Ovary (tissue), 9 donors: ENCODE data around the gene TESPA1. TPM values are rescaled to one million over a fixed set of nuclear protein-coding genes. Genes with fewer than 3 reads are reported as not detected.

Source experiments
- DNase-seq, 5 donors: peaks; one replicate each; pipeline ENCODE4 v3.0.0-alpha.2; 2019 to 2020
- H3K27ac ChIP-seq, 2 donors: fragments of 200-600 bp; one replicate each; pipeline versions ENCODE4 v1.5.1 to v1.8.0; 2019 to 2022
- H3K27me3 ChIP-seq: fragments of 200-600 bp; one replicate; pipeline ENCODE4 v1.8.0; 2022
- H3K36me3 ChIP-seq: fragments of 200-600 bp; sonication (generic); one replicate; pipeline ENCODE4 v1.5.1; 2019
- H3K4me1 ChIP-seq: one replicate; pipeline ENCODE4 v1.8.1; 2013; ENCODE audit warnings: mild to moderate bottlenecking, moderate library complexity; ENCODE audit not compliant: insufficient read depth
- H3K4me3 ChIP-seq: fragments of 200-600 bp; sonication (generic); one replicate; pipeline ENCODE4 v1.5.1; 2017
- H3K9me3 ChIP-seq, 2 donors: fragments of 200-600 bp in 1 of 2; sonication (generic) in 1 of 2; one replicate each; pipeline versions ENCODE4 v1.5.1 to v1.8.1; 2013 to 2019; ENCODE audit warnings: mild to moderate bottlenecking in 1 of 2, moderate library complexity in 1 of 2
- EP300 ChIP-seq: sonication (generic); formaldehyde crosslinking; IDR thresholded peaks from one replicate; pipeline ENCODE4 v1.6.1; 2017; ENCODE audit warnings: antibody characterized with exemption
- POLR2A ChIP-seq: fragments of 450-650 bp; IDR thresholded peaks from one replicate; pipeline ENCODE4 v1.6.1; 2017; ENCODE audit warnings: antibody characterized with exemption, mild to moderate bottlenecking, moderate library complexity
- WGBS, 3 donors: extraction: QIAGEN DNeasy Blood & Tissue Kit in 1 of 3; methylation state at CpG; one replicate each; pipeline versions ENCODE4 v1.1.5 to v1.1.7; 2013 to 2017; 5-methylcytosine and 5-hydroxymethylcytosine counted together
- intact Hi-C, 4 donors: fragments of 100-400 bp; cut with DNase I; formaldehyde crosslinking; loops; one replicate each; pipeline versions ENCODE4 v1.11.0 to v1.15.1; 2022 to 2023
- polyA plus RNA-seq, 2 donors: library from polyadenylated mRNA; stranded (reverse); fragments of 200-250 nt in 1 of 2; fragments of 350-450 nt in 1 of 2; fragmentation: Illumina TruSeq in 1 of 2; extraction: RNeasy Lipid Tissue Mini Kit (QIAGEN cat#74804) in 1 of 2; gene quantifications; one replicate each; pipeline ENCODE4 v1.2.3, GENCODE V29; 2013 to 2014
- total RNA-seq, 7 donors: library from RNA; depleted of rRNA in 2 of 7; stranded (reverse); fragments of >200 nt in 2 of 7; fragmentation: NEBNext Ultra II Directional in 3 of 7; extraction: Animal tissue kit (Norgen Biotek cat#: 25700) in 3 of 7; gene quantifications; one replicate each; pipeline versions ENCODE4 v1.1.0 to v1.2.4, GENCODE V29; 2016 to 2023
- TF ChIP-seq, protein P1 (sequence below), 3 donors: fragments of 450-650 bp in 2 of 3; fragments of 200-600 bp in 1 of 3; IDR thresholded peaks; one replicate each; pipeline versions ENCODE4 v1.5.1 to v1.8.0; 2016 to 2022; ENCODE audit warnings: antibody characterized with exemption in 3 of 3, mild to moderate bottlenecking in 1 of 3
- donor health status: DM: no; HTN: no; CAD: no; lungs with moderate emphysema.
- donor health status: DM: no; HTN: no; CAD: no.
- donor health status: Bipolar disorder and iron deficiency.
- donor health status: DM: yes; HTN: yes; CAD: no.
- donor health status: DM: no; HTN: no; CAD: no.
- donor health status: DM: yes; HTN: yes; CAD: no.

Gene TESPA1
- total and polyA plus RNA-seq, 9 donors, result 1.3 to 5.9 (median 3.2) TPM

DNA sequence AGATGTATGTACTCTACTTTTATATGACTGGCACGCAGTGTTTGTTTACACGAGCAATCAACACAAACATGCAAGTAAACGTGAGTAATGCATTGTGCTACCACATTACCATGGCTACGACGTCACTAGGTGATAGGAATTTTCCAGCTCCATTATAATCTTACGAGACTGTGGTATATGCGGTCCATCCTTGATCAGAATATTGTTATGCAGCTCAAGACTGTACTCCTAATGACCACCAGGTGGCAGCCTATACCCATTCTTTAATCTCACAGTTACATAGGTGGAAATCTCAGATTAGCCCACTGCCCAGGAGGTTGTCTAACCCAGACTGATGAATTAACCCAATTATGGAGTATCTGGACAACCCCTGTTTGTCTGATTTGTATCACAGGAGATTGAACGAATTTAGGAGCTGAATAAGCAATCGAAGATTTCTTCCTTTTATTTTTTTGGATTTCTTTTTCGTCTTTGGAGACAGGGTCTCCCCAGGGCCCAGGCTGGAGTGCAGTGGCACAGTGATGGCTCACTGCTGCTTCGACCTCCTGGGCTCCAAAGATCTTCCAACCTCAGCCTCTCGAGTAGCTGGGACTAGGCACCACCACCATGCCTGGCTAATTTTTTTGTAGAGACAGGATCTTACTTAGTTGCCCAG, 8.7 kb upstream of the TESPA1 start:
- Histone ChIP-seq H3K27ac (no peak overlapping the region), H3K4me3 (no peak overlapping the region), H3K36me3 (no peaks in the 10 kb centered on the region), H3K27me3 (no peaks in the 10 kb centered on the region), H3K9me3 (no peaks in the 10 kb centered on the region), H3K4me1 (peaks cover 4% of the 10 kb centered on the region)
- 21 to 23% (median 23%) methylated on average over 12 of the region's 12 CpGs for WGBS, 3 donors
- peak in 3 of 5 donors; percentile 17 to 51 (median 23) for DNase-seq
- no peak for TF ChIP-seq EP300
- TF ChIP-seq POLR2A, result no peak
- TF ChIP-seq, protein P1, sequence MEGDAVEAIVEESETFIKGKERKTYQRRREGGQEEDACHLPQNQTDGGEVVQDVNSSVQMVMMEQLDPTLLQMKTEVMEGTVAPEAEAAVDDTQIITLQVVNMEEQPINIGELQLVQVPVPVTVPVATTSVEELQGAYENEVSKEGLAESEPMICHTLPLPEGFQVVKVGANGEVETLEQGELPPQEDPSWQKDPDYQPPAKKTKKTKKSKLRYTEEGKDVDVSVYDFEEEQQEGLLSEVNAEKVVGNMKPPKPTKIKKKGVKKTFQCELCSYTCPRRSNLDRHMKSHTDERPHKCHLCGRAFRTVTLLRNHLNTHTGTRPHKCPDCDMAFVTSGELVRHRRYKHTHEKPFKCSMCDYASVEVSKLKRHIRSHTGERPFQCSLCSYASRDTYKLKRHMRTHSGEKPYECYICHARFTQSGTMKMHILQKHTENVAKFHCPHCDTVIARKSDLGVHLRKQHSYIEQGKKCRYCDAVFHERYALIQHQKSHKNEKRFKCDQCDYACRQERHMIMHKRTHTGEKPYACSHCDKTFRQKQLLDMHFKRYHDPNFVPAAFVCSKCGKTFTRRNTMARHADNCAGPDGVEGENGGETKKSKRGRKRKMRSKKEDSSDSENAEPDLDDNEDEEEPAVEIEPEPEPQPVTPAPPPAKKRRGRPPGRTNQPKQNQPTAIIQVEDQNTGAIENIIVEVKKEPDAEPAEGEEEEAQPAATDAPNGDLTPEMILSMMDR (IDR thresholded peaks at IDR 0.05), result peak; percentile 70 to 87 (median 73)
- intact Hi-C loops, result loop anchor here in 2 of 4 donors (5.0 to 10.0 kb wide), 2 partner anchors 79 to 151 kb away; no protein-coding TSS in a partner anchor

DNA sequence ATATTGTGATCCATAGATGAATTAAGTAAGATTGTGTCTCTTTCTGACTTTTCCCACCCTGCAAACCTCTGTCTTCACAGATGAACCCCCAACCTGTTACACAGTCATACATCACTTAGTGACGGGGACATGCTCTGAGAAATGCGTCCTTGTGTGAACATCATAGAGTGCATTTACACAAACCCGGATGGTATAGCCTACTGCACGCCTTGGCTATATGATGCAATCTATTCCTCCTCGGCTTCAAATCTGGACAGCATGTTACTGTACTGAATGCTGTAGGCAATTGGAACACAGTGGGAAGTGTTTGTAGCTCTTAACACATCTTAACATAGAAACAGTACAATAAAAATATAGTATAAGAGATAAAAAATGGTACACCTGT, 7.4 kb upstream of the TESPA1 start:
- no peaks in the 10 kb centered on the region for H3K27me3 ChIP-seq
- 90 to 93% (median 92%) methylated on average over 5 of the region's 5 CpGs for WGBS, 3 donors
- intact Hi-C loops, result loop anchor here in 2 of 4 donors (5.0 to 10.0 kb wide), 2 partner anchors 80 to 153 kb away; no protein-coding TSS in a partner anchor
- TF ChIP-seq, protein P1 (IDR thresholded peaks at IDR 0.05), result no peak
- TF ChIP-seq EP300, result no peak
- TF ChIP-seq POLR2A, result no peak
- no peak overlapping the region for H3K27ac ChIP-seq
- H3K36me3 ChIP-seq, result no peaks in the 10 kb centered on the region
- H3K9me3 ChIP-seq, result no peaks in the 10 kb centered on the region
- H3K4me3 ChIP-seq, result no peak overlapping the region
- DNase-seq, result no peak
- H3K4me1 ChIP-seq, result peaks cover 4% of the 10 kb centered on the region

DNA sequence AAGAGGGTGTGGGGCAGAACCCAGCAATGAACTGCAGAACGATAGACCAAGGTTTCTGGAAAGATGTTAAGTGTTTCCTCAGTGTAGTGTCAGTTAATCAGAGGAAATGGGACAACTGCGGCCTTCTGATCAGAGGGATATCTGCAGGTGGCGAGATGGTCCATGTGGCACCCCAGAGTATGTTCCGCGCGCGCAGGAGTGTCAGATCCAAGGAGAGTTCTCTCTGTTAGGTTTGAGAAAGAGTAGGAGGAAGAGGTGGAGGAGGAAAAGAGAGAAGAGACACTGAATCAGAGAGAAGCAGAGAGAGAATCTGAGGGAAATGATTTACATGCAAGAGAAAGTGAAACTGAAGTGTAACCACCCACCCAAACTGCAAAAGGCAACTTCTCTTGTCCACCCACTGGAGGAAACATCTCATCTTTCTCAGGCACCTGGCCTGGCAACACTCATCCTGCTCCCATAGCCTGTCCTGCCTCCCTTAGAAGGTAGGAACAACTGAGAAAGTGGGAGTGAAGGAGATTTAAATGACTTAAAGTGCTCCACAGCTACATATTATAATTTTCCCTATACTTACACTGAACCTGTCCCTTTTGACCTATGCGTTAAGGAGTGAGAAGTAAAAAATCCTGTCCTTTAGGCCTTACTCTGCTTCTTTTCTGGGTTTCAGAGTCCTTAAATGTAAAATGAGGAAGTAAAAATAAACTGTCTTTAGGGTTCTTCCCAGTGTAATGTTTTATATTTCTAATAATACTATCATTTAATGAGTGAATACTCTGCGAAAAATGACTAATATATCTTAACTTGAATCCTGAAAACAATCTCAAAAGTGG, 6.8 kb upstream of the TESPA1 start:
- 93% methylated on average over 9 of the region's 9 CpGs for WGBS, 3 donors
- H3K27ac ChIP-seq, result no peak overlapping the region
- intact Hi-C loops, result loop anchor here in 2 of 4 donors (5.0 to 10.0 kb wide), 2 partner anchors 81 to 153 kb away; no protein-coding TSS in a partner anchor
- DNase-seq, result no peak
- TF ChIP-seq, protein P1 (IDR thresholded peaks at IDR 0.05), result no peak
- TF ChIP-seq POLR2A (no peak), EP300 (no peak)
- H3K36me3 ChIP-seq, result no peaks in the 10 kb centered on the region
- no peaks in the 10 kb centered on the region for H3K27me3 ChIP-seq
- peaks cover 4% of the 10 kb centered on the region for H3K4me1 ChIP-seq
- no peaks in the 10 kb centered on the region for H3K9me3 ChIP-seq
- H3K4me3 ChIP-seq, result no peak overlapping the region

DNA sequence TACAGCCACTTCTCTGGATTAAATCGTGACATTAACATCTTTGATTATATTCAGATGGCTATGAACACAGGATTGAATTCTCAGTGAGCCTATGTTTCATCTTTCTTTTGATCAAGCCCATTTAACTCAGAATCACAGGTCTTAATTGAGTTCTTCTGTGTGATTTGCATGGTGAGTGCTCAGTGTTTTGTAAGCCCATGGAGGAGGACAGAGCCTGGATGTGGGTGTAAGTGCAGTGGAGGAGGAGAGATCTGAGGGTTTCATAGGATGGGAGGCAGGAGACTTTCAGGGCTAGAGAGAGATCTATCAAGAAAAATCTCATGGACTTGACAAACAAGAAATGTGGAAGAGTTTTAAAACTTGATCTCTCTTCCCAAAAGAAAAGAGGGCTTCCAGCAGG, 5.3 kb upstream of the TESPA1 start:
- intact Hi-C loops, result loop anchor here in 2 of 4 donors (5.0 to 10.0 kb wide), 2 partner anchors 82 to 155 kb away; no protein-coding TSS in a partner anchor
- Histone ChIP-seq H3K4me3 (no peak overlapping the region), H3K36me3 (no peaks in the 10 kb centered on the region), H3K4me1 (peaks cover 4% of the 10 kb centered on the region), H3K9me3 (no peaks in the 10 kb centered on the region), H3K27me3 (no peaks in the 10 kb centered on the region), H3K27ac (no peak overlapping the region)
- WGBS, 3 donors, result 37 to 40% (median 38%) methylated on average over 1 of the region's 1 CpG
- TF ChIP-seq, protein P1 (IDR thresholded peaks at IDR 0.05), result no peak
- TF ChIP-seq EP300 (no peak), POLR2A (no peak)
- no peak for DNase-seq
